Smooth muscle cell (in vitro differentiated cells): ENCODE measurements around the gene SLC35G6. TPM values are rescaled to one million over a fixed set of nuclear protein-coding genes. Genes with fewer than 3 reads are reported as not detected.

ENCODE experiments used
- DNase-seq: peaks from one replicate; lab custom pipeline; 2025; ENCODE audit not compliant: unreplicated experiment; lab: John Stamatoyannopoulos, UW
- H2AFZ ChIP-seq: fragments of 200-600 bp; sonication (generic); 2 replicates; pipeline ENCODE4 v1.6.0; 2016; ENCODE audit warnings: antibody characterized with exemption, low read depth, mild to moderate bottlenecking
- H3F3A ChIP-seq: fragments of 200-600 bp; sonication (generic); 2 replicates; pipeline ENCODE4 v1.6.0; 2017; ENCODE audit warnings: antibody characterized with exemption, low read depth
- H3K27ac ChIP-seq: fragments of 200-600 bp; sonication (generic); 2 replicates; pipeline ENCODE4 v1.5.1; 2016; ENCODE audit warnings: low read depth, mild to moderate bottlenecking
- H3K27me3 ChIP-seq: fragments of 200-600 bp; sonication (generic); 2 replicates; pipeline ENCODE4 v1.6.1; 2016; ENCODE audit warnings: low read depth, mild to moderate bottlenecking
- H3K36me3 ChIP-seq: fragments of 200-600 bp; sonication (generic); 2 replicates; pipeline ENCODE4 v1.5.1; 2016; ENCODE audit warnings: low read depth
- H3K4me1 ChIP-seq: fragments of 200-600 bp; sonication (generic); 2 replicates; pipeline ENCODE4 v1.5.1; 2016; ENCODE audit warnings: low read depth
- H3K4me2 ChIP-seq: fragments of 200-600 bp; sonication (generic); 2 replicates; pipeline ENCODE4 v1.6.0; 2016; ENCODE audit warnings: mild to moderate bottlenecking
- H3K4me3 ChIP-seq: fragments of 200-600 bp; sonication (generic); 2 replicates; pipeline ENCODE4 v1.5.1; 2016; ENCODE audit warnings: mild to moderate bottlenecking
- H3K79me2 ChIP-seq: fragments of 200-600 bp; sonication (generic); 2 replicates; pipeline ENCODE4 v1.6.0; 2016; ENCODE audit warnings: low read depth, mild to moderate bottlenecking
- H3K9ac ChIP-seq: fragments of 200-600 bp; sonication (generic); 2 replicates; pipeline ENCODE4 v1.6.0; 2016; ENCODE audit warnings: low read depth
- H3K9me3 ChIP-seq: fragments of 200-600 bp; sonication (generic); replicated peaks from 2 replicates; pipeline ENCODE4 v1.5.1; 2016; ENCODE audit warnings: low read depth
- H4K20me1 ChIP-seq: fragments of 200-600 bp; sonication (generic); 2 replicates; pipeline ENCODE4 v1.6.0; 2016; ENCODE audit warnings: low read depth
- WGBS: methylation state at CpG from one replicate; pipeline ENCODE4 v1.1.7; 2016; ENCODE audit warnings: low lambda C conversion rate; 5-methylcytosine and 5-hydroxymethylcytosine counted together
- polyA plus RNA-seq: library from polyadenylated mRNA; unstranded; fragments of >200 nt; fragmentation: Nextera tagmentation; extraction: Ambion mirVana; gene quantifications from 2 replicates; pipeline ENCODE4 v1.2.1, GENCODE V29; 2016
- total RNA-seq: library from RNA; depleted of rRNA; stranded (reverse); fragments of >200 nt; gene quantifications from 2 replicates; pipeline ENCODE4 v1.2.3, GENCODE V29; 2014
- TF ChIP-seq, protein P1 (sequence below): fragments of 200-600 bp; sonication (generic); IDR thresholded peaks from 2 replicates; pipeline ENCODE4 v1.5.1; 2017; ENCODE audit warnings: borderline replicate concordance, mild to moderate bottlenecking, antibody characterized with exemption; ENCODE audit not compliant: insufficient read depth, poor library complexity, severe bottlenecking

The SLC35G6 gene
- total and polyA plus RNA-seq, 2 experiments from 2014 or later: not detected

DNA sequence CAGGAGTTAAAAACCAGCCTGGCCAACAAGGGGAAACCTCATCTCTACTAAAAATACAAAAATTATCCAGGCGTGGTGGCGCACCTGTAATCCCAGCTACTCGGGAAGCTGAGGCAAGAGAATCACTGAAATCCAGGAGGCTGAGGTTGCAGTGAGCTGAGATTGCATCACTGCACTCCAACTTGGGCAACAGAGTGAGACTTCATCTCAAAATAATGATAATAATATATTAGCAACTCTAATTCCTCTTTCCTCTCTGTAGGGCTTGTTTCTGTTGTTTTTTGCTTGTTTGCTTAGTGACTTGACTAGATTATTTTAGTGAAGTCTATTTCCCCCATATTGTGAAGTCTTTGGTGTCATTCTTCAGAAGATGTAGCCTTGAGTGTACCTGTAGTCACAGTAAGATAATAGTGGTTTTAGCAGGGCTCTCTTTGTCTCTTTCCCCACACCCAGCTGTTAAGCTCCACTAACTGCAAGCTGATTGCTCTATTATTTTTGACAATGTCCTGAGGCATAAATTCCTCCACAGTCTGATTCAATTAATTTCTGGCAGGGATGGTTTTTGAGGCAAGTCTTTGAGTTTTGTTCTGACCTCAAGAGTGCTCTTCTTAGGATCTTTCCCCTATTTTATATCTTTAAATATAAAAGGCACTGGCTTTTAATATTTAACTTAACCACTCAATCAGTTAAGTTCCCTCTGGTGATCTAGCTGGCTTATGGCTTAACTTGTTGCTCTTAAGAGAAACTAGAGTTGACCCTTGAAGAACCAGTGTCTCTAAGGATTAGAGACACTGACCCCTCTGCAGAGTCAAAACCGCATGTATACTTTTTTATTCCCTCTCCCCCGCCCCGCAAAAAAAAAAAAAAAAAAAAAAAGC lies 49.0 kb downstream of the SLC35G6 start:
- Histone ChIP-seq H3K4me3 (no peak overlapping the region), H3K4me2 (no peak overlapping the region), H3K4me1 (no peaks in the 10 kb centered on the region), H3K79me2 (no peaks in the 10 kb centered on the region), H3K27me3 (no peaks in the 10 kb centered on the region), H3K9me3 (peaks cover 4% of the 10 kb centered on the region), H3K36me3 (peaks cover 3% of the 10 kb centered on the region), H4K20me1 (no peaks in the 10 kb centered on the region), H3F3A (no peaks in the 10 kb centered on the region), H3K9ac (no peak overlapping the region), H3K27ac (no peak overlapping the region), H2AFZ (no peak overlapping the region)
- DNase-seq: no peak
- 82% methylated on average over 6 of the region's 6 CpGs for WGBS
- TF ChIP-seq, protein P1, sequence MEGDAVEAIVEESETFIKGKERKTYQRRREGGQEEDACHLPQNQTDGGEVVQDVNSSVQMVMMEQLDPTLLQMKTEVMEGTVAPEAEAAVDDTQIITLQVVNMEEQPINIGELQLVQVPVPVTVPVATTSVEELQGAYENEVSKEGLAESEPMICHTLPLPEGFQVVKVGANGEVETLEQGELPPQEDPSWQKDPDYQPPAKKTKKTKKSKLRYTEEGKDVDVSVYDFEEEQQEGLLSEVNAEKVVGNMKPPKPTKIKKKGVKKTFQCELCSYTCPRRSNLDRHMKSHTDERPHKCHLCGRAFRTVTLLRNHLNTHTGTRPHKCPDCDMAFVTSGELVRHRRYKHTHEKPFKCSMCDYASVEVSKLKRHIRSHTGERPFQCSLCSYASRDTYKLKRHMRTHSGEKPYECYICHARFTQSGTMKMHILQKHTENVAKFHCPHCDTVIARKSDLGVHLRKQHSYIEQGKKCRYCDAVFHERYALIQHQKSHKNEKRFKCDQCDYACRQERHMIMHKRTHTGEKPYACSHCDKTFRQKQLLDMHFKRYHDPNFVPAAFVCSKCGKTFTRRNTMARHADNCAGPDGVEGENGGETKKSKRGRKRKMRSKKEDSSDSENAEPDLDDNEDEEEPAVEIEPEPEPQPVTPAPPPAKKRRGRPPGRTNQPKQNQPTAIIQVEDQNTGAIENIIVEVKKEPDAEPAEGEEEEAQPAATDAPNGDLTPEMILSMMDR: no peak

Other genes with a start within 250 kb of the SLC35G6 start
Only the 30 nearest of the 40 such genes appear.
- 0.18 TPM in 1 of 2 replicates, not detected in the other for gene SLC2A4, start 199.7 kb upstream of the SLC35G6 start, total RNA-seq
- 0.11 TPM in 1 of 2 replicates, not detected in the other for gene SLC2A4, start 199.7 kb upstream of the SLC35G6 start, polyA plus RNA-seq
- 0.09 and 1.3 TPM in 2 replicates for gene YBX2, start 186.8 kb upstream of the SLC35G6 start, total RNA-seq
- gene YBX2, start 186.8 kb upstream of the SLC35G6 start, polyA plus RNA-seq: 0.58 and 1.1 TPM in 2 replicates
- gene EIF5A, start 173.8 kb upstream of the SLC35G6 start, total RNA-seq: 260 and 323 TPM in 2 replicates
- gene EIF5A, start 173.8 kb upstream of the SLC35G6 start, polyA plus RNA-seq: 797 and 860 TPM in 2 replicates
- 35.2 and 40.3 TPM in 2 replicates for gene GPS2, start 166.1 kb upstream of the SLC35G6 start, total RNA-seq
- 77.0 and 95.5 TPM in 2 replicates for gene GPS2, start 166.1 kb upstream of the SLC35G6 start, polyA plus RNA-seq
- gene NEURL4, start 152.1 kb upstream of the SLC35G6 start, total RNA-seq: 8.6 and 23.8 TPM in 2 replicates
- 5.1 and 9.2 TPM in 2 replicates for gene NEURL4, start 152.1 kb upstream of the SLC35G6 start, polyA plus RNA-seq
- gene ACAP1, start 144.9 kb upstream of the SLC35G6 start, total RNA-seq: 15.2 TPM in 1 of 2 replicates, not detected in the other
- 31.6 and 48.1 TPM in 2 replicates for gene ACAP1, start 144.9 kb upstream of the SLC35G6 start, polyA plus RNA-seq
- gene KCTD11, start 129.3 kb upstream of the SLC35G6 start, total RNA-seq: 34.7 and 37.2 TPM in 2 replicates
- 33.8 and 52.3 TPM in 2 replicates for gene KCTD11, start 129.3 kb upstream of the SLC35G6 start, polyA plus RNA-seq
- 0.49 TPM in 1 of 2 replicates, not detected in the other for gene TMEM95, start 126.3 kb upstream of the SLC35G6 start, total RNA-seq
- 0.34 TPM in 1 of 2 replicates, not detected in the other for gene TMEM95, start 126.3 kb upstream of the SLC35G6 start, polyA plus RNA-seq
- gene TNK1, start 100.4 kb upstream of the SLC35G6 start, total RNA-seq: 4.5 and 6.3 TPM in 2 replicates
- gene TNK1, start 100.4 kb upstream of the SLC35G6 start, polyA plus RNA-seq: 3.6 and 13.5 TPM in 2 replicates
- 29.3 and 34.7 TPM in 2 replicates for gene PLSCR3, start 86.9 kb upstream of the SLC35G6 start, total RNA-seq
- gene PLSCR3, start 86.9 kb upstream of the SLC35G6 start, polyA plus RNA-seq: 110 and 122 TPM in 2 replicates
- gene TMEM256, start 77.3 kb upstream of the SLC35G6 start, total RNA-seq: 75.6 and 133 TPM in 2 replicates
- gene TMEM256, start 77.3 kb upstream of the SLC35G6 start, polyA plus RNA-seq: 87.9 and 90.6 TPM in 2 replicates
- 15.1 and 20.9 TPM in 2 replicates for gene NLGN2, start 73.6 kb upstream of the SLC35G6 start, total RNA-seq
- 10.8 and 11.9 TPM in 2 replicates for gene NLGN2, start 73.6 kb upstream of the SLC35G6 start, polyA plus RNA-seq
- gene SPEM1, start 61.1 kb upstream of the SLC35G6 start, total RNA-seq: not detected in 2 replicates
- gene SPEM1, start 61.1 kb upstream of the SLC35G6 start, polyA plus RNA-seq: not detected in 2 replicates
- gene SPEM2, start 55.8 kb upstream of the SLC35G6 start, total RNA-seq: 0.22 TPM in 1 of 2 replicates, not detected in the other
- gene SPEM2, start 55.8 kb upstream of the SLC35G6 start, polyA plus RNA-seq: 0.56 and 1.0 TPM in 2 replicates
- not detected in 2 replicates for gene SPEM3, start 52.6 kb upstream of the SLC35G6 start, total RNA-seq
- 0.14 TPM in 1 of 2 replicates, not detected in the other for gene SPEM3, start 52.6 kb upstream of the SLC35G6 start, polyA plus RNA-seq
- 7.3 and 10.0 TPM in 2 replicates for gene TMEM102, start 46.0 kb upstream of the SLC35G6 start, total RNA-seq
- 10.5 and 11.9 TPM in 2 replicates for gene TMEM102, start 46.0 kb upstream of the SLC35G6 start, polyA plus RNA-seq
- 21.3 and 28.5 TPM in 2 replicates for gene FGF11, start 41.9 kb upstream of the SLC35G6 start, total RNA-seq
- 13.9 and 30.9 TPM in 2 replicates for gene FGF11, start 41.9 kb upstream of the SLC35G6 start, polyA plus RNA-seq
- 8.9 and 12.2 TPM in 2 replicates for gene CHRNB1, start 36.4 kb upstream of the SLC35G6 start, total RNA-seq
- gene CHRNB1, start 36.4 kb upstream of the SLC35G6 start, polyA plus RNA-seq: 19.0 and 22.5 TPM in 2 replicates
- gene ZBTB4, start 1.8 kb upstream of the SLC35G6 start, total RNA-seq: 24.2 and 25.6 TPM in 2 replicates
- 22.8 and 26.9 TPM in 2 replicates for gene ZBTB4, start 1.8 kb upstream of the SLC35G6 start, polyA plus RNA-seq
- 72.0 and 76.0 TPM in 2 replicates for gene POLR2A, start 2.9 kb downstream of the SLC35G6 start, total RNA-seq
- gene POLR2A, start 2.9 kb downstream of the SLC35G6 start, polyA plus RNA-seq: 80.2 and 123 TPM in 2 replicates
- gene TNFSF12, start 67.6 kb downstream of the SLC35G6 start, total RNA-seq: 5.9 and 6.2 TPM in 2 replicates
- 13.6 and 16.1 TPM in 2 replicates for gene TNFSF12, start 67.6 kb downstream of the SLC35G6 start, polyA plus RNA-seq
- 0.18 and 4.1 TPM in 2 replicates for gene TNFSF13, start 77.3 kb downstream of the SLC35G6 start, total RNA-seq
- 0.38 and 1.6 TPM in 2 replicates for gene TNFSF13, start 77.3 kb downstream of the SLC35G6 start, polyA plus RNA-seq
- gene SENP3, start 80.5 kb downstream of the SLC35G6 start, total RNA-seq: 72.1 and 90.3 TPM in 2 replicates
- 33.7 and 35.7 TPM in 2 replicates for gene SENP3, start 80.5 kb downstream of the SLC35G6 start, polyA plus RNA-seq
- 20.7 and 22.7 TPM in 2 replicates for gene CD68, start 98.2 kb downstream of the SLC35G6 start, total RNA-seq
- 27.5 and 30.2 TPM in 2 replicates for gene CD68, start 98.2 kb downstream of the SLC35G6 start, polyA plus RNA-seq
- 155 and 228 TPM in 2 replicates for gene MPDU1, start 102.4 kb downstream of the SLC35G6 start, total RNA-seq
- gene MPDU1, start 102.4 kb downstream of the SLC35G6 start, polyA plus RNA-seq: 70.7 and 75.1 TPM in 2 replicates
- gene SOX15, start 108.6 kb downstream of the SLC35G6 start, total RNA-seq: 13.4 and 16.1 TPM in 2 replicates
- gene SOX15, start 108.6 kb downstream of the SLC35G6 start, polyA plus RNA-seq: 7.3 and 39.0 TPM in 2 replicates
- 22.8 and 31.1 TPM in 2 replicates for gene FXR2, start 133.5 kb downstream of the SLC35G6 start, total RNA-seq
- gene FXR2, start 133.5 kb downstream of the SLC35G6 start, polyA plus RNA-seq: 50.0 and 50.6 TPM in 2 replicates
- gene SAT2, start 146.4 kb downstream of the SLC35G6 start, total RNA-seq: 64.9 and 70.8 TPM in 2 replicates
- 68.2 and 74.2 TPM in 2 replicates for gene SAT2, start 146.4 kb downstream of the SLC35G6 start, polyA plus RNA-seq
- not detected in 2 replicates for gene SHBG, start 148.7 kb downstream of the SLC35G6 start, total RNA-seq
- 0.83 and 0.88 TPM in 2 replicates for gene SHBG, start 148.7 kb downstream of the SLC35G6 start, polyA plus RNA-seq
- gene ATP1B2, start 169.5 kb downstream of the SLC35G6 start, total RNA-seq: 0.27 and 0.85 TPM in 2 replicates
- 4.1 and 4.4 TPM in 2 replicates for gene ATP1B2, start 169.5 kb downstream of the SLC35G6 start, polyA plus RNA-seq